GM21390 (cell line): ENCODE measurements around the gene RAVER2.
"Not testable (repeated sequence)": the region's sequence is repeated elsewhere in the genome, so short reads cannot be mapped to it uniquely, and the experiment has no call there.

ENCODE experiments used
- ATAC-seq: cut with Tn5 transposase; IDR thresholded peaks from one replicate; pipeline ENCODE4 v1.9.1; 2021; ENCODE audit not compliant: unreplicated experiment

RAVER2 gene

GRCh38 chr1:64748222-64748621, 3.3 kb downstream of the RAVER2 start:
- no peak for ATAC-seq

GRCh38 chr1:64748706-64749105, 3.8 kb downstream of the RAVER2 start:
- no peak for ATAC-seq

GRCh38 chr1:64750092-64750491, 5.2 kb downstream of the RAVER2 start:
- ATAC-seq = no peak

DNA sequence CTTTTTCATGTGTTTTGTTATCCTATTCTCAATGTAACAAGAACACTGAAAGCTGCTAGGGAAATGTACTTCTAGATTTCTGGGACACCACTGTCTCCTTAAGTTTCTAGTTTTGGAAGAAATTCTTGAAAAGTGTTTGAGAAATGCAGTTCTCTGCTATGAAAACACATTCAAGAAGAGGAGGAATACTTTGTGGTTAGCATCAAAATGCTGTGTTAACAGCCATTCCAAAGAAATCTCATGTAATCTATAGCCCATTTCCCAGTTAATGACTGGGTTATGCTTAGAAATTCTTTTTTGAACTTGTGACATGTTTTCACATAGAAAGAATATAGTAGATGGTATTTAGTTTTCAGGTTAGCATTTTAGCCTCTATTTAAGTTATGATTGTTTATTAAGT, 6.0 kb downstream of the RAVER2 start:
- no peak for ATAC-seq

- no peak for ATAC-seq
Observed at GRCh38 chr1:64754173-64754572, 9.3 kb downstream of the RAVER2 start.

DNA sequence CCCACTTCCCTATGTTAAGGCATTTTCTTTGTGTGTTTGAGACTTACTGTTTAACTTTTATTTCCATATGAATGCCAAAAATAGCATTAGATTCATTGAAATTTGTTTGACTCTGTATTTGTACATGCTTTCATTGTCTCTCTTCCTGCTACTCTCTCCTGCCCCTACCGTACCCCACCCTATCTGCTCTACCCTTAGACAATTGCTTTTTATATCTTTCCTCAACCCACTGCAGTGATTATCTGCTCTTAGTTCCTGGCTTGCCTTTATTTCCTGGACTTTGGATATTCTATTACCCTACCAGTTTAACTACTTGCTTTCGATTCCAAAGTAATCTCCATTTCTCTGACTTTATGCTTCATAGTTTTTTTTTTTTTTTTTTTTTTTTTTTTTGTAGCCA, 10.5 kb downstream of the RAVER2 start:
- no peak for ATAC-seq

- ATAC-seq = no peak
Observed at GRCh38 chr1:64756770-64757169, 11.9 kb downstream of the RAVER2 start.

DNA sequence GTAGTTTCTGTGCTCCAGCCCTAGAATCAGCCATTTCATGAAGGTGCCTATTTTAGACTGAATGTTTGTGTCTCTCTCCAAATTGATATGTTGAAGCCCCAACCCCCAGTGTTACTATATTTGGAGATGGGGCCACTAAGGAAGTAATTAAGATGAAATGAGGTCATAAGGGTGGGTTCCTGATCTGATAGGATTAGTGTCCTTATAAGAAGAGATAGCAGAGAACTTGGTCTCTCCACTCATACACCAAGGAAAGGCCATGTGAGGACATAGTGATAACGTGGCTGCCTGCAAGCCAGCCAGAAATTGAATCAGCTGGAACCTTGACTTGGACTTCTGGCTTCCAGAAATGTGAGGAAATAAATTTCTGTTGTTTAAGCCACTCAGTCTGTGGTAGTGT, 12.3 kb downstream of the RAVER2 start:
- no peak for ATAC-seq

DNA sequence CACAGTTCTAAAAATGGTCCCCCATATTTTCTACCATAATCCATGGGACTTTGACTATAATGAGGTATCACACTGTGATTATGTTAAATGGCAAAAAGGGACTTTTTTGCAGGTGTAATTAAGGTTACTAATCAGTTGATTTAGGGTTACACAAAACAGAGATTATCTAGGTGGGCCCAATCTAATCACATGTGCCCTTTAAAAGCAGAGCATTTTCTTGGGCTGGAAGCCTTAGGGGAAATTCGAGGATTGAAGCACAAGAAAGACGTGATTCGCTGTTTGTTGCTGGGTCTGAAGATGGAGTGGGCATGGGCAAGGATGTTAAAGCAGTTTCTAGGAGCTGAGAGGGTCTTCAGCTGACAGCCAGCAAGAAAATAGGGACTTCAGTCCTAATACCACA, 13.4 kb downstream of the RAVER2 start:
- ATAC-seq = no peak

- ATAC-seq = no peak
Observed at GRCh38 chr1:64759968-64760367, 15.1 kb downstream of the RAVER2 start.

DNA sequence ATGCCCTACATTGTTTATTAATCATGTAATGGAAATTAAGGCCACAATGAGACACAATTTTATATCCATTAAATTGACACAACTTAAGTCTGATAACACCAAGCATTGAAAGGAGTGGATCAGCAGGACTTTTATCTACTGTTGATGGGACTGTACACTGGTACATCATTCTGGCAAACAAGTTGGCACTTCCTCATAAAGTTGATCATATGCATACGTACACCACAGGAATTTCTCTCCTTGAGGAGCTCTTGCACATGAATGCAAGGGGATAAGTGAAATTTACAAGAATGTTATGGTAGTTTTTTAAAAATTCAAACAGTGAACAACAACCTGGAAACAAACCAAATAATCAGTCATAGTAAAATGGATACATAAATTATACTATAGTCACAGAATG, 20.1 kb downstream of the RAVER2 start:
- ATAC-seq = no peak

GRCh38 chr1:64765826-64766225, 21.0 kb downstream of the RAVER2 start:
- ATAC-seq = no peak

GRCh38 chr1:64766429-64766828, 21.6 kb downstream of the RAVER2 start:
- no peak for ATAC-seq

DNA sequence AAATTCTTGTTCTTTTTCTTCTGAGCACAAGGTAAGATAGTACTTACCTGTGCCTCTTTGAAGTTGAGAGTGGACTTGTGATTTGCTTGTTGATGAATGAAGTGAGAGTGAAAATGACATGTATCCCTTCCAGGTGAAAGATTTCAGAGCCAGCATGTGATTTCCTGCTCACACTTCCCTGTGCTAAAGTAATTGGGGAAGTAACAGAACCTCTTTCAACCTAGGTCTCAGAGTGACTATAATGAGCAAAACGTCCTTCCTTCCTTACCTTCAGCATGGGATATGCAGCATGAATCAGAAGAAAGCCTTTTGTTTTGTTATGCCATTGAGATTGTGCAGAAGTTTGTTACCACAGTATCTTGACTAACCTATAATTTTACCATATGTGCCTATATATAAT, 24.6 kb downstream of the RAVER2 start:
- ATAC-seq = no peak

GRCh38 chr1:64769971-64770370, 25.1 kb downstream of the RAVER2 start:
- ATAC-seq = no peak

- ATAC-seq = not testable (repeated sequence)
Observed at GRCh38 chr1:64773306-64773705, 28.4 kb downstream of the RAVER2 start.

DNA sequence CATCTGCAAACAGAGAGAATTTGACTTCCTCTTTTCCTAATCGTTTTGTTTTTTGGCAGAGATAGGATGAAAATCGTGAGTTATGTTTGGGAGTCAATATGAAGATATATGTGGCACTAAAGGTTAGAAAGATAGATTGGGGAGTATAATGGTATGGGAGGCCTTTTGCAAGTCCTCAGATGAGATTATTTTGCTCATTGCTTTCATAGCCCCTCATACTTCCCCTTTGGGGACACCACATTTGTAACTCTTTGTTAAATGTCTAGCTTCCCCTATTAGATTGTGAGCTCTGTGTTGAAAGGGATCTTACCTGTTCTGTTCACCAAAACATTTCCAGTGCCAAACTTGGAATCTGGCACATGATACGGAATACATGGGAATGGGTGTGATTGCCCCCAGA, 30.2 kb downstream of the RAVER2 start:
- no peak for ATAC-seq

DNA sequence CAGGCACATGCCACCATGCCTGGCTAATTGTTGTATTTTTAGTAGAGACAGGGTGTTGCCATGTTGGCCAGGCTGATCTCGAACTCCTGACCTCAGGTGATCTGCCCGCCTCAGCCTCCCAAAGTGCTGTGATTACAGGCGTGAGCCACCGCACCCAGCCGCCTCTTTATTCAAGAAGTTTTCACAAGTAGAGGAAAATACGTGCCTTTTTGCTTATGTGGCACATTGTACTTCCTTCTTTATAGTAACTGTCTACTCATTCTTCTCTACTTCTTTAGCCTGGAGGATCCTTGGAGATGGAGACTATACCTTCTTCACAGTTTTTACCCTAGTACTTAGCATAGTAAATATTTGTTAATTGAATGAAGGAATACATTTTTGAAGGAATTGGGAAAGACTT, 37.2 kb downstream of the RAVER2 start:
- ATAC-seq = not testable (repeated sequence)

DNA sequence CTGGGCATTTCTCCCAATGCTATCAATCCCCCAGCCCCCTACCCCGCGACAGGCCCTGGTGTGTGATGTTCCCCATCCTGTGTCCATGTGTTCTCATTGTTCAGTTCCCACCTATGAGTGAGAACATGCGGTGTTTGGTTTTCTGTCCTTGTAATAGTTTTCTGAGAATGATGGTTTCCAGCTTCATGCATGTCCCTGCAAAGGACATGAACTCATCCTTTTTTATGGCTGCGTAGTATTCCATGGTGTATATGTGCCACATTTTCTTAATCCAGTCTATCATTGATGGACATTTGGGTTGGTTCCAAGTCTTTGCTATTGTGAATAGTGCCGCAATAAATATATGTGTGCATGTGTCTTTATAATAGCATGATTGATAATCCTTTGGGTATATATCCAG, 38.0 kb downstream of the RAVER2 start:
- not testable (repeated sequence) for ATAC-seq

GRCh38 chr1:64790832-64791487, 46.1 kb downstream of the RAVER2 start:
- ATAC-seq = no peak

- ATAC-seq = no peak
Observed at GRCh38 chr1:64798872-64799271, 54.0 kb downstream of the RAVER2 start.

DNA sequence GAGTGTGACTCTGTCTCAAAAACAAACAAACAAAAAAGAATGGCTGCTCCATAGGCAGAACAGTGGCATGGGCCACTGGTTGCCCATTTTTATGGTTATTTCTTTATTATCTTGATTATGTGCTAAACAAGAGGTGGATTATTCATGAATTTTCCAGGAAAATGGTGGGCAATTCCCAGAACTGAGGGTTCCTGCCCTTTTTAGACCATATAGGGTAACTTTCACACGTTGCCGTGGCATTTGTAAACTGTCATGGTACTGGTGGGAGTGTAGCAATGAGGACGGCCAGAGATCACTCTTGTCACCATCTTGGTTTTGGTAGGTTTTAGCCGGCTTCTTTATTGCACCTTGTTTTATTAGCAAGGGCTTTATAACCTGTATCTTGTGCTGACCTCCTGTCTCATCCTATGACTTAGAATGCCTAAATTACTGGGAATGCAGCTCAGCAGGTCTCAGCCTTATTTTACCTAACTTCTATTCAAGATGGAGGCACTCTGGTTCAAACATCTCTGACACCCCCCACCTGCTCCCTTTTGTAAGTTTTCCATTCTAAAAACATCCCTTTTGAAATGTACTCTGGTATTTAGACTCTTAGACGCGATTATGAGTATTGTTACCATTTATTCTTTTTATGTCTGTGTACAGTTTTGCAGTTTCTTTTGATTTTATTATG, 57.1 kb downstream of the RAVER2 start:
- ATAC-seq = no peak

DNA sequence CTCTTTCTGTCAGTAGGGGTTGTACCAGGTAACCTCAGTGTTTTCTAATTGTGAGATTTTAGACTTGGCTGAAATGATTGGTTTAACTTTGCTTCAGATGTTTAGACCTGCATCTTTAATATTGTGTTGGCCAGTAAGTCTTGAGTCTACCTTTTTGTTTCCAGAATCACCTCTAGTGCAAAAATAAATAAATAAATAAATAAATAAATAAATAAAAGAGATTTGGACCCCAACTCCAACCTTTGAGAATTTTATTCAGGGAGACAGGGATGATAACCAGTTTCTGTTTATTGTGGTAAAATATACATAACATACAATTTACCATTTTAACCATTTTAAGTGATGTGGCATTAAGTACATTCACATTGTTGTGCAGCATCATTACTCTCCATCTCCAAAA, 64.4 kb downstream of the RAVER2 start:
- no peak for ATAC-seq
